Stomach (tissue), 9 donors: Measurements from ENCODE around the gene EXOC4. TPM values are rescaled to one million over a fixed set of nuclear protein-coding genes. Genes with fewer than 3 reads are reported as not detected.

ENCODE experiments used
- DNase-seq, 2 donors: peaks; one replicate each; pipeline versions ENCODE4 v3.0.0 to v3.0.0-alpha.2; 2013 to 2019
- H3K27ac ChIP-seq, 5 donors: fragments of 200-600 bp in 4 of 5; sonication (generic) in 4 of 5; one replicate each; pipeline ENCODE4 v1.5.1; 2013 to 2019; ENCODE audit warnings: mild to moderate bottlenecking in 1 of 5, moderate library complexity in 1 of 5
- H3K27me3 ChIP-seq, 3 donors: fragments of 200-600 bp; sonication (generic); one replicate each; pipeline ENCODE4 v1.5.1; 2017 to 2019; ENCODE audit warnings: mixed run types in 1 of 3
- H3K36me3 ChIP-seq, 4 donors: fragments of 200-600 bp; sonication (generic); 1 replicate in 3 of 4; 2 replicates in 1 of 4; pipeline ENCODE4 v1.5.1; 2016 to 2019
- H3K4me1 ChIP-seq, 4 donors: fragments of 200-600 bp; sonication (generic); one replicate each; pipeline ENCODE4 v1.5.1; 2016 to 2019
- H3K4me3 ChIP-seq, 4 donors: fragments of 200-600 bp; sonication (generic) in 3 of 4; one replicate each; pipeline ENCODE4 v1.5.1; 2016 to 2019; ENCODE audit warnings: mild to moderate bottlenecking in 1 of 4
- H3K9me3 ChIP-seq, 4 donors: fragments of 200-600 bp; sonication (generic); one replicate each; pipeline ENCODE4 v1.5.1; 2016 to 2019
- EP300 ChIP-seq: sonication (generic); formaldehyde crosslinking; IDR thresholded peaks from one replicate; pipeline ENCODE4 v1.6.1; 2017; ENCODE audit warnings: antibody characterized with exemption
- POLR2A ChIP-seq, 4 donors: fragments of 450-650 bp; IDR thresholded peaks; one replicate each; pipeline ENCODE4 v1.6.1; 2016; ENCODE audit warnings: antibody characterized with exemption in 4 of 4, control low read depth in 2 of 4, mild to moderate bottlenecking in 1 of 4, moderate library complexity in 1 of 4
- POLR2AphosphoS5 ChIP-seq, 3 donors: sonication (generic); formaldehyde crosslinking; IDR thresholded peaks; one replicate each; pipeline ENCODE4 v1.6.1; 2016; ENCODE audit warnings: antibody characterized with exemption in 3 of 3
- WGBS, 5 donors: extraction: QIAGEN DNeasy Blood & Tissue Kit in 3 of 5; methylation state at CpG; one replicate each; pipeline versions ENCODE4 v1.1.5 to v1.1.7; 2013 to 2018; 5-methylcytosine and 5-hydroxymethylcytosine counted together
- intact Hi-C: fragments of 100-400 bp; cut with DNase I; formaldehyde crosslinking; loops from one replicate; pipeline ENCODE4 v1.15.1; 2023; ENCODE audit warnings: low total_unique reads
- polyA plus RNA-seq, 3 donors: library from polyadenylated mRNA; stranded (reverse); fragments of 200-250 nt; gene quantifications; one replicate each; pipeline ENCODE4 v1.2.3, GENCODE V29; 2013
- total RNA-seq, 5 donors: library from RNA; depleted of rRNA; stranded (reverse); fragments of >200 nt; gene quantifications; one replicate each; pipeline versions ENCODE4 v1.1.0 to v1.2.3, GENCODE V29; 2014 to 2016
- TF ChIP-seq, protein P1 (sequence below), 7 experiments: fragments of 450-650 bp in 4 of 7; fragments of 200-600 bp in 3 of 7; sonication (generic) in 3 of 7; IDR thresholded peaks; one replicate each; pipeline ENCODE4 v1.5.1; 2016 to 2019; ENCODE audit warnings: antibody characterized with exemption in 7 of 7, control low read depth in 2 of 7, mild to moderate bottlenecking in 1 of 7
- donor health status: healthy with polysubstance abuse.
- donor health status: Bipolar disorder and iron deficiency.
- donor health status: healthy.

Gene EXOC4
- total and polyA plus RNA-seq, 8 donors, result 14.1 to 339 (median 61.1) TPM

DNA sequence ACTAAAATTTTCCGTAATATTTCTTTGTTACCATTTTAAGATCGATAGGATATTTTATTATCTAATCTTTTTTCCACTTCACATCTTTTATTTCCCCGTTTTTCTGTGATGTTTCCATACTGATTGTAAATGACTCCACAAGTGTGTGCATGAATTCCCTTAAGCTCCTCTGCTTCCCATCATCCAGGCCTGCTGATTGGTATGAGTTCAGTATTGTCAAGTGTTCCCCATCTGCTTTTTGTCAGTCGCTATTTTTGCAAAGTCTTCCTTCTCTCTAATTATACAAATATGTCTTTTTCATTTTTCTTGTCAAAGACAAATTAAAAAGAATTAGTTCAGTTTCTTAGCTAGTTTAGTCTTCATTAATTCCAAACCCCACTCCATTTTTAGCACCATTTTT lies 184.7 kb downstream of the EXOC4 start:
- 79 to 90% (median 88%) methylated on average over 4 of the region's 4 CpGs for WGBS, 5 donors
- TF ChIP-seq EP300 (no peak), POLR2AphosphoS5 (IDR thresholded peaks at IDR 0.05) (no peak), POLR2A (IDR thresholded peaks at IDR 0.05) (no peak)
- TF ChIP-seq, protein P1, sequence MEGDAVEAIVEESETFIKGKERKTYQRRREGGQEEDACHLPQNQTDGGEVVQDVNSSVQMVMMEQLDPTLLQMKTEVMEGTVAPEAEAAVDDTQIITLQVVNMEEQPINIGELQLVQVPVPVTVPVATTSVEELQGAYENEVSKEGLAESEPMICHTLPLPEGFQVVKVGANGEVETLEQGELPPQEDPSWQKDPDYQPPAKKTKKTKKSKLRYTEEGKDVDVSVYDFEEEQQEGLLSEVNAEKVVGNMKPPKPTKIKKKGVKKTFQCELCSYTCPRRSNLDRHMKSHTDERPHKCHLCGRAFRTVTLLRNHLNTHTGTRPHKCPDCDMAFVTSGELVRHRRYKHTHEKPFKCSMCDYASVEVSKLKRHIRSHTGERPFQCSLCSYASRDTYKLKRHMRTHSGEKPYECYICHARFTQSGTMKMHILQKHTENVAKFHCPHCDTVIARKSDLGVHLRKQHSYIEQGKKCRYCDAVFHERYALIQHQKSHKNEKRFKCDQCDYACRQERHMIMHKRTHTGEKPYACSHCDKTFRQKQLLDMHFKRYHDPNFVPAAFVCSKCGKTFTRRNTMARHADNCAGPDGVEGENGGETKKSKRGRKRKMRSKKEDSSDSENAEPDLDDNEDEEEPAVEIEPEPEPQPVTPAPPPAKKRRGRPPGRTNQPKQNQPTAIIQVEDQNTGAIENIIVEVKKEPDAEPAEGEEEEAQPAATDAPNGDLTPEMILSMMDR (IDR thresholded peaks at IDR 0.05), result no peak
- peaks cover 0 to 10% (median 5%) of the 10 kb centered on the region in 4 donors for H3K4me1 ChIP-seq

DNA sequence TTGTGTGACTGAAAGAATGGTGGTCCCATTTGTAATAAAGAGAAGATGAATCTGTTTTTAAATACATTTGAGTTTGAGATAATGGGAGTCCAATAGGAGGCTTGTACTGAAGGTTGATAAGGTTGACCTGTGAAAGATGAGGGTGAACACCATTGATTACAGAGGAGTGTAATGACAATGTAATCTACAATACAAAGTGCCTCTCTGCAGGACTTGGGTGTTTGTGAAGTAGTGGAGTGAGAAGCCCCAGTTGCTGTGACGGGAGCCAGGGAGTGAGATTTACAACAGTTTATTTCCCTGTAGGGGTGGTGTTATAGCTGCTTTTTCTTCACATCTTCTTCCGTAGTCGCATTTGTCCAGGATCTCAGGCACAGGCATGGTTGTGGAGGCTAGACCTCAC lies 189.9 kb downstream of the EXOC4 start:
- no peak for DNase-seq

More for the DNA sequence above, 184.7 kb downstream of the EXOC4 start:
- Histone ChIP-seq H3K9me3 (no peaks in the 10 kb centered on the region), H3K4me3 (no peak overlapping the region), H3K36me3 (no peaks in the 10 kb centered on the region), H3K27ac (no peak overlapping the region), H3K27me3 (no peaks in the 10 kb centered on the region)
- intact Hi-C loops, result no loop called here
- peak in 1 of 2 donors; percentile 27 for DNase-seq

DNA sequence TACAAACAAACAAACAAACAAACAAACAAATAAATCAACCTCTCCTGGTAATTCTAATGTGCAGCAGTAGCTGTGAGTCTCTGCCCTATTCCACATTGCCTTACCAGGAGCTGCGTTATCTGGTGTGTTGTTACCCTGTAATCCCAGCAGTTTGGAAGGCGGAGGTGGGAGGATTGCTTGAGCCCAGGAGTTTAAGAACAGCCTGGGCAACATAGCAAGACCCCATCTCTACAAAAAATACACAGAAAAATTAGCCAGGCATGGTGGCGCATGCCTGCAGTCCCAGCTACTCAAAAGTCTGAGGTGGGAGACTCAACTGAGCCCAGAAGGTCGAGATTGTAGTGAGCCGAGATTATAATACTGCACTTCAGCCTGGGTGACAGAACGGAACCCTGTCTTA lies 192.7 kb downstream of the EXOC4 start:
- peaks cover 0 to 7% (median 0%) of the 10 kb centered on the region in 4 donors for H3K4me1 ChIP-seq
- no peak overlapping the region for H3K27ac ChIP-seq
- no peaks in the 10 kb centered on the region for H3K9me3 ChIP-seq
- H3K4me3 ChIP-seq, result no peak overlapping the region
- 94 to 99% (median 94%) methylated on average over 6 of the region's 6 CpGs for WGBS, 5 donors
- intact Hi-C loops, result no loop called here
- DNase-seq, result no peak
- TF ChIP-seq, protein P1 (IDR thresholded peaks at IDR 0.05), result no peak
- TF ChIP-seq EP300 (no peak), POLR2AphosphoS5 (IDR thresholded peaks at IDR 0.05) (no peak), POLR2A (IDR thresholded peaks at IDR 0.05) (no peak)
- no peaks in the 10 kb centered on the region for H3K27me3 ChIP-seq
- no peaks in the 10 kb centered on the region for H3K36me3 ChIP-seq

More for the DNA sequence above, 189.9 kb downstream of the EXOC4 start:
- WGBS, 5 donors, result 94 to 97% (median 95%) methylated on average over 3 of the region's 3 CpGs
- H3K4me3 ChIP-seq, result no peak overlapping the region
- peaks cover 0 to 7% (median 0%) of the 10 kb centered on the region in 4 donors for H3K4me1 ChIP-seq
- H3K36me3 ChIP-seq, result no peaks in the 10 kb centered on the region
- no peaks in the 10 kb centered on the region for H3K27me3 ChIP-seq
- no peak for TF ChIP-seq POLR2AphosphoS5 (IDR thresholded peaks at IDR 0.05)
- TF ChIP-seq POLR2A (IDR thresholded peaks at IDR 0.05), result no peak
- no peak for TF ChIP-seq EP300
- TF ChIP-seq, protein P1 (IDR thresholded peaks at IDR 0.05), result no peak
- H3K9me3 ChIP-seq, result no peaks in the 10 kb centered on the region
- H3K27ac ChIP-seq, result no peak overlapping the region
- intact Hi-C loops, result no loop called here

DNA sequence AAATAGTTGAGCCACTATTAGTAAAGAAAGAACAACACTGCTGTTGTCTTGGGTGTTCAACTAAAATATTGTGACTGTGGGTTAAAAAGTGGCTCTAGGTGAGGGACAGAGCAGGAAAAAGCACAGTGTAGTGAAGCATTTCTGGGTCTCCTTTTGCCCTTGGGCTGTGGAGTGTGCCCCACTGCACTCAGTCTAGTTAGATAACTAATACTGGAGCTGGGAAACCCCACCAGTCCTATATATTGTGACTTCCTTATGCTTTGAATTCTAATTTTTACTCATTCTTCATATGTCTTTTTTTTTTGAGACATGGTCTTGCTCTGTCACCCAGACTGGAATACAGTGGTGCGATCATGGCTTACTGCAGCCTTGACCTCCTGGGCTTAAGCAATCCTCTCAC lies 195.1 kb downstream of the EXOC4 start:
- no peaks in the 10 kb centered on the region for H3K27me3 ChIP-seq
- H3K9me3 ChIP-seq, result no peaks in the 10 kb centered on the region
- H3K27ac ChIP-seq, result no peak overlapping the region
- H3K4me1 ChIP-seq, result peaks cover 0 to 7% (median 0%) of the 10 kb centered on the region in 4 donors
- no peaks in the 10 kb centered on the region for H3K36me3 ChIP-seq
- TF ChIP-seq, protein P1 (IDR thresholded peaks at IDR 0.05), result no peak
- H3K4me3 ChIP-seq, result no peak overlapping the region
- DNase-seq, result no peak
- WGBS, 5 donors, result 96 to 100% (median 100%) methylated on average over 1 of the region's 1 CpG
- intact Hi-C loops, result no loop called here
